NCI-H748 treated with DMSO at 0.1 percent for 48 hours (cell line): Measurements from ENCODE around the gene TAAR5.
"Not testable (repeated sequence)": the region's sequence is repeated elsewhere in the genome, so short reads cannot be mapped to it uniquely, and the experiment has no call there.

Source experiments
- DNase-seq: peaks from one replicate; lab custom pipeline; 2025; lab: John Stamatoyannopoulos, UW

TAAR5 gene

GRCh38 chr6:132589454-132589853 is at the start of gene TAAR5:
Gene TAAR5 (minus strand): TSS chr6:132589741. CDS start chr6:132589686, 55 bp downstream.
- no peak for DNase-seq

GRCh38 chr6:132637135-132637534 is 47.6 kb upstream of the TAAR5 start:
- DNase-seq, result not testable (repeated sequence)

GRCh38 chr6:132635906-132636305 is 46.4 kb upstream of the TAAR5 start:
- not testable (repeated sequence) for DNase-seq

- not testable (repeated sequence) for DNase-seq
These were observed 45.7 kb upstream of the TAAR5 start for GRCh38 chr6:132635288-132635687.

- no peak for DNase-seq
These were observed 45.3 kb upstream of the TAAR5 start for GRCh38 chr6:132634796-132635195.

GRCh38 chr6:132633362-132633761 is 43.8 kb upstream of the TAAR5 start:
- no peak for DNase-seq

- no peak for DNase-seq
These were observed 34.6 kb upstream of the TAAR5 start, which contains the start of gene TAAR2 for GRCh38 chr6:132624175-132624574. Gene TAAR2 (minus strand): TSS chr6:132624275. CDS start chr6:132624275, 0 bp downstream.

- DNase-seq, result no peak
These were observed 33.7 kb upstream of the TAAR5 start for GRCh38 chr6:132623106-132623845.

GRCh38 chr6:132616677-132617076 is 27.1 kb upstream of the TAAR5 start:
- DNase-seq, result no peak

- DNase-seq, result no peak
These were observed 25.0 kb upstream of the TAAR5 start for GRCh38 chr6:132614554-132614953.

- no peak for DNase-seq
These were observed 23.0 kb upstream of the TAAR5 start for GRCh38 chr6:132612449-132613108.

- DNase-seq, result no peak
These were observed 22.1 kb upstream of the TAAR5 start for GRCh38 chr6:132611616-132612015.

- no peak for DNase-seq
These were observed 18.1 kb upstream of the TAAR5 start for GRCh38 chr6:132607544-132608233.

- no peak for DNase-seq
These were observed 15.2 kb upstream of the TAAR5 start for GRCh38 chr6:132604635-132605152.

- DNase-seq, result not testable (repeated sequence)
These were observed 11.4 kb upstream of the TAAR5 start for GRCh38 chr6:132600900-132601299.

GRCh38 chr6:132598473-132598872 is 8.9 kb upstream of the TAAR5 start:
- DNase-seq, result no peak

GRCh38 chr6:132596201-132596600 is 6.7 kb upstream of the TAAR5 start:
- DNase-seq, result no peak

GRCh38 chr6:132592855-132593254 is 3.3 kb upstream of the TAAR5 start:
- DNase-seq, result no peak

- no peak for DNase-seq
These were observed 821 bp upstream of the TAAR5 start for GRCh38 chr6:132590362-132590761.

- no peak for DNase-seq
These were observed 2.1 kb downstream of the TAAR5 start for GRCh38 chr6:132587424-132587823.

GRCh38 chr6:132584698-132585097 is 4.8 kb downstream of the TAAR5 start:
- DNase-seq, result no peak

- DNase-seq, result no peak
These were observed 17.8 kb downstream of the TAAR5 start for GRCh38 chr6:132571774-132572173.
